ENCODE measurements around the gene SLC35D2.

DNA sequence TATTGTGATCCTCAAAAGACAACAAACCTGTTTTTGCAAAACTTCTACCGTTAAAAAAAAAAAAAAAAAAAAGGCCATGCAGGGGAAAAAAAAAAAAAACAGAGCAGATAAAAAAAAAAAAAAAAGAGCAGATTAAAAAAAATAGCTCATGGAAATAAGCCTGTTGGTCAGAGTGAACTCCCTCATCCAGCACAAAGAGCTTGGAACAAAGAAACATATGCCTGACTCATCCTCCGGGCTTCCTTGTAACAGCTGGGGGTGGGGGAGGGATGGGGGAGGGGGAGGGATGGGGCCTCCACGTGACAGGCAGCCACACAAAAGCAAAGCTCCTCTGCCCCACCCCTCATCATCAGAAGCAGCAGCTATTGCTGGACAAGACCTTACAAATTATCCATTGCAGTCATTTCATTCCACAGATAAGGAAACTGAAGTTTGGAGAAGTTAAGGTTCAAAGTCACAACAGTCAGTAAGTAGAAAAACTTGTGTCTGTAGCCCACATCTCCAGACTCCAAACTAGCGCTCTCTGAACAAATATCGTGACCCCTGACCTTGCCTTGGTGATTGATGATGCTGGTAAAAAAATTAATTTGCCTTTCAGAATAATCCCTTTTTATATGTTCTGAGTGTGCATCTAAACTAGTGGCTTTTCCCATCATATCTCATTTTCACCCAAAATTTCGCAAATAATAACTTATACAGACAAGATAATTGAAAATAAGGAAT is 38.9 kb downstream of the SLC35D2 start:
- TF ChIP-seq, protein P1, sequence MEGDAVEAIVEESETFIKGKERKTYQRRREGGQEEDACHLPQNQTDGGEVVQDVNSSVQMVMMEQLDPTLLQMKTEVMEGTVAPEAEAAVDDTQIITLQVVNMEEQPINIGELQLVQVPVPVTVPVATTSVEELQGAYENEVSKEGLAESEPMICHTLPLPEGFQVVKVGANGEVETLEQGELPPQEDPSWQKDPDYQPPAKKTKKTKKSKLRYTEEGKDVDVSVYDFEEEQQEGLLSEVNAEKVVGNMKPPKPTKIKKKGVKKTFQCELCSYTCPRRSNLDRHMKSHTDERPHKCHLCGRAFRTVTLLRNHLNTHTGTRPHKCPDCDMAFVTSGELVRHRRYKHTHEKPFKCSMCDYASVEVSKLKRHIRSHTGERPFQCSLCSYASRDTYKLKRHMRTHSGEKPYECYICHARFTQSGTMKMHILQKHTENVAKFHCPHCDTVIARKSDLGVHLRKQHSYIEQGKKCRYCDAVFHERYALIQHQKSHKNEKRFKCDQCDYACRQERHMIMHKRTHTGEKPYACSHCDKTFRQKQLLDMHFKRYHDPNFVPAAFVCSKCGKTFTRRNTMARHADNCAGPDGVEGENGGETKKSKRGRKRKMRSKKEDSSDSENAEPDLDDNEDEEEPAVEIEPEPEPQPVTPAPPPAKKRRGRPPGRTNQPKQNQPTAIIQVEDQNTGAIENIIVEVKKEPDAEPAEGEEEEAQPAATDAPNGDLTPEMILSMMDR (IDR thresholded peaks at IDR 0.05): no peak
- no peak for TF ChIP-seq POLR2A (IDR thresholded peaks at IDR 0.05)
